Esophagus muscularis mucosa (tissue), 4 donors: Measurements from ENCODE around the gene DPYD.

Experiments used
- EP300 ChIP-seq: sonication (generic); formaldehyde crosslinking; IDR thresholded peaks from one replicate; pipeline ENCODE4 v1.6.1; 2017; ENCODE audit warnings: antibody characterized with exemption
- POLR2A ChIP-seq: fragments of 450-650 bp; IDR thresholded peaks from one replicate; pipeline ENCODE4 v1.6.1; 2017; ENCODE audit warnings: antibody characterized with exemption, moderate library complexity, mild to moderate bottlenecking, low read depth
- TF ChIP-seq, protein P1 (sequence below), 3 experiments: fragments of 200-600 bp in 2 of 3; fragments of 450-650 bp in 1 of 3; sonication (generic) in 2 of 3; IDR thresholded peaks; one replicate each; pipeline ENCODE4 v1.5.1; 2017 to 2019; ENCODE audit warnings: antibody characterized with exemption in 3 of 3, mild to moderate bottlenecking in 2 of 3, moderate library complexity in 1 of 3

GRCh38 chr1:97849345-97850340, 71.2 kb downstream of the DPYD start:
- TF ChIP-seq, protein P1, sequence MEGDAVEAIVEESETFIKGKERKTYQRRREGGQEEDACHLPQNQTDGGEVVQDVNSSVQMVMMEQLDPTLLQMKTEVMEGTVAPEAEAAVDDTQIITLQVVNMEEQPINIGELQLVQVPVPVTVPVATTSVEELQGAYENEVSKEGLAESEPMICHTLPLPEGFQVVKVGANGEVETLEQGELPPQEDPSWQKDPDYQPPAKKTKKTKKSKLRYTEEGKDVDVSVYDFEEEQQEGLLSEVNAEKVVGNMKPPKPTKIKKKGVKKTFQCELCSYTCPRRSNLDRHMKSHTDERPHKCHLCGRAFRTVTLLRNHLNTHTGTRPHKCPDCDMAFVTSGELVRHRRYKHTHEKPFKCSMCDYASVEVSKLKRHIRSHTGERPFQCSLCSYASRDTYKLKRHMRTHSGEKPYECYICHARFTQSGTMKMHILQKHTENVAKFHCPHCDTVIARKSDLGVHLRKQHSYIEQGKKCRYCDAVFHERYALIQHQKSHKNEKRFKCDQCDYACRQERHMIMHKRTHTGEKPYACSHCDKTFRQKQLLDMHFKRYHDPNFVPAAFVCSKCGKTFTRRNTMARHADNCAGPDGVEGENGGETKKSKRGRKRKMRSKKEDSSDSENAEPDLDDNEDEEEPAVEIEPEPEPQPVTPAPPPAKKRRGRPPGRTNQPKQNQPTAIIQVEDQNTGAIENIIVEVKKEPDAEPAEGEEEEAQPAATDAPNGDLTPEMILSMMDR (IDR thresholded peaks at IDR 0.05), result no peak
- no peak for TF ChIP-seq EP300
- TF ChIP-seq POLR2A, result no peak
